Measurements from ENCODE around the gene PDE1A.

DNA sequence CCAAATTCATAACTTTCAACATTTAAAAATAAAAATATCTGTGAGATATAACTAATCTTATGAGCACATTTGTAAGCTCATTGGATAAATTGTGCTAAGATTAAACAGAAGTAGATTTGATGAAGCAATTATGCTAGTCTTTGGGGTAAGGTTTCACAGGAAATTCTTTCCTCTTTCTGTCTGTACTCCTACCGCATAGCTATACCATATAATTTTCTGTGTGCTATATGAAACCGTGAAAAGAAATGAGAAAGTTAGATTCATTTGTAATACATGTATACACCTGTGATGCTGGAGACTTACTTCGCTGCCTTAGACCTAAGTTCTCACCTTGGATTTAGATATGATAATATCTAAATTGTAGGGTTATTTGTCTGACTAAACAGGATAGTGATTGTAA, 256.5 kb downstream of the PDE1A start:
- TF ChIP-seq, protein P1, sequence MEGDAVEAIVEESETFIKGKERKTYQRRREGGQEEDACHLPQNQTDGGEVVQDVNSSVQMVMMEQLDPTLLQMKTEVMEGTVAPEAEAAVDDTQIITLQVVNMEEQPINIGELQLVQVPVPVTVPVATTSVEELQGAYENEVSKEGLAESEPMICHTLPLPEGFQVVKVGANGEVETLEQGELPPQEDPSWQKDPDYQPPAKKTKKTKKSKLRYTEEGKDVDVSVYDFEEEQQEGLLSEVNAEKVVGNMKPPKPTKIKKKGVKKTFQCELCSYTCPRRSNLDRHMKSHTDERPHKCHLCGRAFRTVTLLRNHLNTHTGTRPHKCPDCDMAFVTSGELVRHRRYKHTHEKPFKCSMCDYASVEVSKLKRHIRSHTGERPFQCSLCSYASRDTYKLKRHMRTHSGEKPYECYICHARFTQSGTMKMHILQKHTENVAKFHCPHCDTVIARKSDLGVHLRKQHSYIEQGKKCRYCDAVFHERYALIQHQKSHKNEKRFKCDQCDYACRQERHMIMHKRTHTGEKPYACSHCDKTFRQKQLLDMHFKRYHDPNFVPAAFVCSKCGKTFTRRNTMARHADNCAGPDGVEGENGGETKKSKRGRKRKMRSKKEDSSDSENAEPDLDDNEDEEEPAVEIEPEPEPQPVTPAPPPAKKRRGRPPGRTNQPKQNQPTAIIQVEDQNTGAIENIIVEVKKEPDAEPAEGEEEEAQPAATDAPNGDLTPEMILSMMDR (IDR thresholded peaks at IDR 0.05): no peak
- TF ChIP-seq KDM1A (IDR thresholded peaks at IDR 0.05; ENCODE audit: low read depth) (no peak), MAFK (IDR thresholded peaks at IDR 0.05; ENCODE audit: partially characterized antibody) (no peak), CBX2 (IDR thresholded peaks at IDR 0.05; ENCODE audit: borderline replicate concordance, low read depth) (no peak), SMC3 (IDR thresholded peaks at IDR 0.05) (no peak), EP300 (IDR thresholded peaks at IDR 0.05) (no peak), POLR2A (IDR thresholded peaks at IDR 0.05; ENCODE audit: low read length) (no peak), CHD2 (IDR thresholded peaks at IDR 0.05; ENCODE audit: low read length, partially characterized antibody) (no peak), RFX5 (IDR thresholded peaks at IDR 0.05) (no peak), RCOR1 (IDR thresholded peaks at IDR 0.05; ENCODE audit: low read depth, low read length) (no peak), KDM5A (IDR thresholded peaks at IDR 0.05) (no peak), PHF8 (IDR thresholded peaks at IDR 0.05; ENCODE audit: borderline replicate concordance, low read depth) (no peak)
- TF ChIP-seq, protein P2, sequence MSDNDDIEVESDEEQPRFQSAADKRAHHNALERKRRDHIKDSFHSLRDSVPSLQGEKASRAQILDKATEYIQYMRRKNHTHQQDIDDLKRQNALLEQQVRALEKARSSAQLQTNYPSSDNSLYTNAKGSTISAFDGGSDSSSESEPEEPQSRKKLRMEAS (IDR thresholded peaks at IDR 0.05): no peak

Measured in A549 (cell line).